H1 (cell line): ENCODE measurements around the gene EXOG. TPM values are rescaled to one million over a fixed set of nuclear protein-coding genes. Genes with fewer than 3 reads are reported as not detected.

Experiments used
- CTCF ChIA-PET: fragments of 300-600 bp; sonication (Branson Sonifier 250); formaldehyde crosslinking; loops from one replicate; lab custom pipeline; 2021; ENCODE audit not compliant: partially characterized antibody; lab: Charles Lee
- POLR2A ChIA-PET: fragments of 300-600 bp; sonication (Branson Sonifier 250); formaldehyde crosslinking; loops from one replicate; lab custom pipeline; 2021; ENCODE audit warnings: inconsistent platforms; ENCODE audit not compliant: partially characterized antibody; lab: Charles Lee
- DNase-seq, 2 experiments: peaks; one replicate each; pipeline versions ENCODE4 v3.0.0 to v3.0.0-alpha.2; 2010 to 2022; ENCODE audit warnings: low spot score in 2 of 2, low read depth in 1 of 2, mixed read lengths in 1 of 2
- FAIRE-seq: peaks from 2 replicates; lab custom pipeline; 2011; peaks lifted over from hg19 to GRCh38; lab: Jason Lieb, UNC
- H2AFZ ChIP-seq: 2 replicates; pipeline ENCODE4 v1.8.1; 2012; ENCODE audit warnings: low read length, inconsistent platforms
- H2AK5ac ChIP-seq: 2 replicates; pipeline ENCODE4 v1.6.1; 2013; ENCODE audit warnings: low read depth, low read length
- H2BK120ac ChIP-seq: replicated peaks from 2 replicates; pipeline ENCODE3; 2013; ENCODE audit warnings: low read depth, low read length, inconsistent platforms
- H2BK12ac ChIP-seq: 2 replicates; pipeline ENCODE4 v1.6.1; 2013; ENCODE audit warnings: low read depth, low read length
- H2BK15ac ChIP-seq: 2 replicates; pipeline ENCODE4 v1.6.1; 2013; ENCODE audit warnings: low read length
- H2BK20ac ChIP-seq: 2 replicates; pipeline ENCODE4 v1.6.1; 2013; ENCODE audit warnings: low read length
- H2BK5ac ChIP-seq: 2 replicates; pipeline ENCODE4 v1.6.1; 2013; ENCODE audit warnings: low read depth, low read length
- H3K14ac ChIP-seq: 2 replicates; pipeline ENCODE4 v1.6.1; 2013; ENCODE audit warnings: inconsistent platforms; ENCODE audit not compliant: insufficient read length
- H3K18ac ChIP-seq: 2 replicates; pipeline ENCODE4 v1.6.1; 2013; ENCODE audit warnings: low read length; ENCODE audit errors: extremely low read depth
- H3K23ac ChIP-seq: 2 replicates; pipeline ENCODE4 v1.6.1; 2013; ENCODE audit warnings: inconsistent platforms; ENCODE audit not compliant: insufficient read length
- H3K23me2 ChIP-seq: 2 replicates; pipeline ENCODE4 v1.6.1; 2013; ENCODE audit warnings: low read depth, low read length
- H3K27ac ChIP-seq: 2 replicates; pipeline ENCODE4 v1.6.1; 2011; ENCODE audit warnings: low read depth, low read length, inconsistent platforms
- H3K27me3 ChIP-seq, 4 experiments: replicated peaks in 1 of 4; 1 replicate in 1 of 4; 2 replicates in 3 of 4; pipeline versions ENCODE4 v1.6.1 to v1.8.1; 2011 to 2013; ENCODE audit warnings: low read length in 3 of 4, mild to moderate bottlenecking in 3 of 4, inconsistent platforms in 2 of 4, mixed read lengths in 2 of 4, moderate library complexity in 1 of 4; ENCODE audit not compliant: control insufficient read depth in 3 of 4, insufficient read depth in 3 of 4; ENCODE audit errors: extremely low read depth in 1 of 4
- H3K36me3 ChIP-seq, 4 experiments: 2 replicates each; pipeline versions ENCODE4 v1.6.1 to v1.8.1; 2011 to 2013; ENCODE audit warnings: mild to moderate bottlenecking in 4 of 4, low read length in 3 of 4, moderate library complexity in 2 of 4, control low read depth in 1 of 4, inconsistent platforms in 1 of 4; ENCODE audit not compliant: insufficient read depth in 4 of 4, control insufficient read depth in 2 of 4
- H3K4ac ChIP-seq: replicated peaks from 2 replicates; pipeline ENCODE3; 2013; ENCODE audit warnings: low read length, low read depth, mixed read lengths, inconsistent platforms; ENCODE audit not compliant: insufficient read length
- H3K4me1 ChIP-seq, 4 experiments: replicated peaks in 1 of 4; 1 replicate in 1 of 4; 2 replicates in 3 of 4; pipeline versions ENCODE4 v1.6.1 to v1.8.1; 2011 to 2013; ENCODE audit warnings: low read length in 3 of 4, inconsistent platforms in 2 of 4, mixed read lengths in 1 of 4; ENCODE audit not compliant: insufficient read depth in 4 of 4, control insufficient read depth in 3 of 4
- H3K4me2 ChIP-seq, 2 experiments: 2 replicates each; pipeline versions ENCODE4 v1.6.1 to v1.8.1; 2011 to 2013; ENCODE audit warnings: low read depth in 2 of 2, low read length in 2 of 2, control low read depth in 1 of 2, inconsistent platforms in 1 of 2, mild to moderate bottlenecking in 1 of 2; ENCODE audit not compliant: insufficient read depth in 1 of 2
- H3K4me3 ChIP-seq, 4 experiments: fragments of 200-600, 300-600 bp in 1 of 4; sonication (generic), shearing (Covaris generic), sonication (Bioruptor Twin) in 1 of 4; 2 replicates each; pipeline versions ENCODE4 v1.5.1 to v1.8.1; 2011 to 2016; ENCODE audit warnings: low read length in 4 of 4, low read depth in 3 of 4, control low read depth in 2 of 4, inconsistent platforms in 2 of 4, mild to moderate bottlenecking in 2 of 4, mixed read lengths in 1 of 4, moderate library complexity in 1 of 4; ENCODE audit not compliant: insufficient read depth in 2 of 4; ENCODE audit errors: extremely low read depth in 1 of 4
- H3K56ac ChIP-seq: replicated peaks from 2 replicates; pipeline ENCODE3; 2013; ENCODE audit warnings: low read depth, mild to moderate bottlenecking, mixed read lengths, low read length, inconsistent platforms; ENCODE audit not compliant: insufficient read length
- H3K79me1 ChIP-seq: 2 replicates; pipeline ENCODE4 v1.6.1; 2013; ENCODE audit warnings: low read depth, low read length, control low read depth
- H3K79me2 ChIP-seq, 2 experiments: 2 replicates each; pipeline versions ENCODE4 v1.6.1 to v1.8.1; 2012 to 2013; ENCODE audit warnings: low read length in 2 of 2, mild to moderate bottlenecking in 2 of 2, inconsistent platforms in 1 of 2; ENCODE audit not compliant: insufficient read depth in 2 of 2, control insufficient read depth in 1 of 2
- H3K9ac ChIP-seq, 4 experiments: replicated peaks in 1 of 4; 1 replicate in 1 of 4; 2 replicates in 3 of 4; pipeline versions ENCODE4 v1.6.1 to v1.8.1; 2011 to 2013; ENCODE audit warnings: low read depth in 3 of 4, low read length in 3 of 4, control low read depth in 2 of 4, mild to moderate bottlenecking in 2 of 4, moderate library complexity in 2 of 4, inconsistent platforms in 1 of 4; ENCODE audit errors: extremely low read depth in 1 of 4
- H3K9me3 ChIP-seq, 2 experiments: 2 replicates each; pipeline versions ENCODE4 v1.6.1 to v1.8.1; 2012 to 2013; ENCODE audit warnings: mild to moderate bottlenecking in 2 of 2, moderate library complexity in 2 of 2, control low read depth in 1 of 2, inconsistent platforms in 1 of 2, low read depth in 1 of 2, low read length in 1 of 2, mixed read lengths in 1 of 2; ENCODE audit not compliant: insufficient read depth in 2 of 2
- H4K20me1 ChIP-seq, 2 experiments: replicated peaks in 1 of 2; 2 replicates each; pipeline versions ENCODE3 to v1.8.1; 2011 to 2013; ENCODE audit warnings: inconsistent platforms in 2 of 2, low read length in 2 of 2, mild to moderate bottlenecking in 1 of 2; ENCODE audit not compliant: insufficient read depth in 2 of 2, control insufficient read depth in 1 of 2
- H4K5ac ChIP-seq: 2 replicates; pipeline ENCODE4 v1.6.1; 2013; ENCODE audit warnings: low read length, low read depth, mixed read lengths, inconsistent platforms; ENCODE audit not compliant: insufficient read length
- H4K8ac ChIP-seq: 2 replicates; pipeline ENCODE4 v1.8.0; 2013; ENCODE audit warnings: mild to moderate bottlenecking, moderate library complexity, low read length, inconsistent platforms; ENCODE audit not compliant: insufficient read depth; ENCODE audit errors: extremely low read depth
- H4K91ac ChIP-seq: replicated peaks from 2 replicates; pipeline ENCODE3; 2013; ENCODE audit warnings: low read length, mixed read lengths, inconsistent platforms; ENCODE audit not compliant: insufficient read length
- BACH1 ChIP-seq: IDR thresholded peaks from 2 replicates; pipeline ENCODE4 v1.6.1; 2012; ENCODE audit warnings: low read length, improper control_type of control experiment
- CBX5 ChIP-seq: fragments of 300-800, 300-1000 bp; sonication (generic); IDR thresholded peaks from 2 replicates; pipeline ENCODE4 v1.7.1; 2016; ENCODE audit warnings: antibody characterized with exemption, low read length, low read depth
- CBX8 ChIP-seq: fragments of 300-800, 300-1000 bp; sonication (generic); IDR thresholded peaks from 2 replicates; pipeline ENCODE4 v1.7.1; 2016; ENCODE audit warnings: low read depth, low read length, borderline replicate concordance
- HDAC6 ChIP-seq: IDR thresholded peaks from one replicate; pipeline ENCODE4 v1.7.1; 2012; ENCODE audit warnings: low read depth, mild to moderate bottlenecking, inconsistent platforms, low read length, moderate library complexity
- JUN ChIP-seq: IDR thresholded peaks from 2 replicates; pipeline ENCODE4 v1.6.1; 2011; ENCODE audit warnings: low read depth, mild to moderate bottlenecking, improper control_type of control experiment, low read length
- JUND ChIP-seq: IDR thresholded peaks from 2 replicates; pipeline ENCODE4 v1.6.1; 2011; ENCODE audit warnings: mild to moderate bottlenecking, improper control_type of control experiment, low read length
- KDM4A ChIP-seq: IDR thresholded peaks from one replicate; pipeline ENCODE4 v1.7.1; 2012; ENCODE audit warnings: low read depth, mild to moderate bottlenecking, moderate library complexity, low read length, inconsistent platforms; ENCODE audit not compliant: severe bottlenecking
- MAFK ChIP-seq: IDR thresholded peaks from 2 replicates; pipeline ENCODE4 v1.6.1; 2012; ENCODE audit warnings: low read depth, mild to moderate bottlenecking, improper control_type of control experiment, low read length
- POU5F1 ChIP-seq: IDR thresholded peaks from 2 replicates; pipeline ENCODE4 v1.6.1; 2011; ENCODE audit warnings: low read depth, mild to moderate bottlenecking, low read length, moderate library complexity
- RXRA ChIP-seq: IDR thresholded peaks from 2 replicates; pipeline ENCODE4 v1.6.1; 2011; ENCODE audit warnings: low read depth, mild to moderate bottlenecking, low read length, moderate library complexity; ENCODE audit not compliant: insufficient read depth
- SP2 ChIP-seq: IDR thresholded peaks from 2 replicates; pipeline ENCODE4 v1.6.1; 2012; ENCODE audit warnings: mild to moderate bottlenecking, low read length, inconsistent platforms
- SRF ChIP-seq: IDR thresholded peaks from 2 replicates; pipeline ENCODE4 v1.6.1; 2011; ENCODE audit warnings: mild to moderate bottlenecking, low read depth, low read length, moderate library complexity
- ZNF274 ChIP-seq: IDR thresholded peaks from 2 replicates; pipeline ENCODE4 v1.7.0; 2012; ENCODE audit warnings: low read length, borderline replicate concordance; ENCODE audit errors: extremely low read depth
- WGBS, 2 experiments: shearing (Covaris generic) in 1 of 2; methylation state at CpG; one replicate each; pipeline versions ENCODE4 v1.1.6 to v1.1.7; 2013 to 2015; ENCODE audit warnings: low lambda C conversion rate in 2 of 2, mixed read lengths in 2 of 2, inconsistent platforms in 1 of 2, low coverage in 1 of 2, missing lambda C conversion rate in 1 of 2; ENCODE audit not compliant: insufficient replicate concordance in 2 of 2, insufficient coverage in 1 of 2, insufficient read length in 1 of 2; ENCODE audit errors: extremely low coverage in 1 of 2, missing lambda C conversion rate in 1 of 2; 5-methylcytosine and 5-hydroxymethylcytosine counted together
- polyA plus RNA-seq, 7 experiments: library from polyadenylated mRNA; depleted of rRNA in 3 of 7; stranded (reverse) in 5 of 7; unstranded in 2 of 7; fragments of >200 nt in 5 of 7; fragments of 200-250 nt in 2 of 7; gene quantifications; 1 replicate in 5 of 7; 2 replicates in 1 of 7; 4 replicates in 1 of 7; pipeline versions ENCODE4 v1.2.1 to v1.2.3, GENCODE V29; 2011 to 2013; ENCODE audit warnings: missing spikeins in 2 of 7, mixed read lengths in 2 of 7
- total RNA-seq: library from RNA; stranded (reverse); fragmentation: NEBNext Ultra II Directional; extraction: Animal tissue kit (Norgen Biotek cat#: 25700); gene quantifications from 2 replicates; pipeline ENCODE4 v1.2.1, GENCODE V29; 2021

EXOG gene
- total and polyA plus RNA-seq, 2 of the 8 experiments (the other 6 are each of a cell fraction or from before 2014, with no cell fraction given), result 7.2 to 12.9 TPM

DNA sequence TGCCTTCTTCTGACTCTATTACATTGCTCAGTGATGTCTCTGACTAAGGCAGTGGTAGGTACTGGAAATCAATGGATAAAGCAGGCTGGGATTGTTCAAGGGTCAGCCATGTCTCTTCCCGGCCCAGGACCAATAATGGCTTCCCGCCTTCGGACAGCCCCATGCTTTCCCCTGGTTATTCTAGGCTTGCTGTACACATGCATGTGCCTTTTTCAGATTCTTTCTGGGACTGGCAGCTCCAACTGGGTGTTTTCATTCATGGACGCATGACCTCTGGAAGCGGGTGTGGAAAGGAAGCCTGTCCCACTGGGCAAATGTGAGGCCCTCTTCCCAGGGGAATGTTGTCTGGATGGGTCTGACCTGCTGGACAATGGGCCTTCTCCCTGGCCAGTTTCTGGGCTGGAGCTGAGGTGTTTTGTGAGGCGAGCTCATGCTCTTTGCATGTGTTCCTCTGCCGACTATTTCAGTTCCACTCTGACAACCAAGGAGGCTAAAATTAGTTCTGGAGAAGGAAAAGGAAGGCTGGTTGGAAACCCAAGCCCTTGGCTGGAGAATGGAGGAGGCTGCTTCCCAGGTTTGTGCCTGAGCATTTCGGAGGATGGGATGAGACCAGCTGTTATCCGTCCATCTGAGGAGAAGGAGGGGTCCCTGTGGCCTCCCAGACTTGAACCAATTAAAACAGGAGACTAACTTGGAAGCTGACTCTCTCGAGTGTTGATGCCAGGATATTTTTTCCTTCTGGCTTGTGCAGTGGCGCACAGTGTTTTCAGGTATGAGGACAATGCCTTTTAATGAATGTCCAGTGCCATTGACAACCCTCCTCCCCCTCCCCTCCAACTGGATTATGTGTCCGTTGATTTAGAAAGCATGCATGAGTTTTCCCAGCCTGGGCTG is 35.5 kb upstream of the EXOG start:
- Histone ChIP-seq H3K56ac (no peak overlapping the region), H3K4me3 (no peak overlapping the region), H2BK120ac (no peak overlapping the region), H4K20me1 (peaks cover 37 to 50% of the 10 kb centered on the region in 2 experiments), H2BK12ac (no peak overlapping the region), H4K91ac (no peak overlapping the region), H3K36me3 (no peaks in the 10 kb centered on the region; a peak in 1 of 8 replicates), H3K27ac (no peak overlapping the region; the same call in 1 of the 2 replicates), H3K9ac (no peak overlapping the region), H3K9me3 (no peaks in the 10 kb centered on the region; a peak in 1 of 4 replicates), H4K8ac (no peak overlapping the region), H3K4me2 (no peak overlapping the region), H2BK15ac (no peak overlapping the region), H4K5ac (no peak overlapping the region), H3K14ac (no peak overlapping the region), H3K23ac (no peak overlapping the region), H3K18ac (no peak overlapping the region), H2AFZ (no peak overlapping the region), H3K79me2 (peaks cover 78 to 98% of the 10 kb centered on the region in 2 experiments), H3K23me2 (peaks cover 3% of the 10 kb centered on the region), H3K4ac (no peak overlapping the region), H2BK20ac (no peak overlapping the region), H3K79me1 (peaks cover 41% of the 10 kb centered on the region), H3K4me1 (peaks cover 7 to 20% (median 13%) of the 10 kb centered on the region in 4 experiments), H2BK5ac (no peak overlapping the region), H2AK5ac (no peak overlapping the region), H3K27me3 (no peaks in the 10 kb centered on the region)
- FAIRE-seq (no peak), DNase-seq (no peak)
- 91% methylated on average over 12 of the region's 12 CpGs; no CpG with 5 or more reads in 1 of the 2 experiments for WGBS, 2 experiments
- POLR2A ChIA-PET, result no interaction called here
- CTCF ChIA-PET, result interaction anchor here (1.2 kb wide), 1 partner anchor 7 kb away, joined by 3 read pairs; no protein-coding TSS in a partner anchor
- TF ChIP-seq BACH1 (no peak), RXRA (no peak), CBX5 (no peak), CBX8 (no peak), ZNF274 (no peak), SP2 (no peak), HDAC6 (no peak), JUND (no peak), JUN (no peak), SRF (no peak), MAFK (no peak), KDM4A (no peak), POU5F1 (no peak)
